PFSK-1 (cell line): ENCODE measurements around the gene RPL10A.

Experiments
- FOXP2 ChIP-seq: optimal IDR thresholded peaks from 2 replicates; pipeline ENCODE3; 2011; ENCODE audit warnings: borderline replicate concordance, control low read depth, inconsistent platforms; ENCODE audit not compliant: insufficient read depth; ENCODE audit errors: extremely low read length, extremely low read depth
- POLR2AphosphoS5 ChIP-seq: IDR thresholded peaks from 2 replicates; pipeline ENCODE4 v1.6.1; 2012; ENCODE audit warnings: low read depth, mild to moderate bottlenecking, control low read depth, low read length, moderate library complexity
- REST ChIP-seq, 2 experiments: IDR thresholded peaks; 2 replicates each; pipeline versions ENCODE4 v1.6.1 to v1.8.0; 2011 to 2012; ENCODE audit warnings: low read depth in 2 of 2, low read length in 2 of 2, control low read depth in 1 of 2, inconsistent platforms in 1 of 2, mild to moderate bottlenecking in 1 of 2, moderate library complexity in 1 of 2; ENCODE audit not compliant: insufficient read depth in 1 of 2
- SIN3A ChIP-seq: IDR thresholded peaks from 2 replicates; pipeline ENCODE4 v1.6.1; 2012; ENCODE audit warnings: mild to moderate bottlenecking, low read length, moderate library complexity, borderline replicate concordance; ENCODE audit not compliant: insufficient read depth
- TAF1 ChIP-seq: IDR thresholded peaks from 2 replicates; pipeline ENCODE4 v1.6.1; 2012; ENCODE audit warnings: low read length, control low read depth, borderline replicate concordance; ENCODE audit not compliant: insufficient read depth

RPL10A gene

DNA sequence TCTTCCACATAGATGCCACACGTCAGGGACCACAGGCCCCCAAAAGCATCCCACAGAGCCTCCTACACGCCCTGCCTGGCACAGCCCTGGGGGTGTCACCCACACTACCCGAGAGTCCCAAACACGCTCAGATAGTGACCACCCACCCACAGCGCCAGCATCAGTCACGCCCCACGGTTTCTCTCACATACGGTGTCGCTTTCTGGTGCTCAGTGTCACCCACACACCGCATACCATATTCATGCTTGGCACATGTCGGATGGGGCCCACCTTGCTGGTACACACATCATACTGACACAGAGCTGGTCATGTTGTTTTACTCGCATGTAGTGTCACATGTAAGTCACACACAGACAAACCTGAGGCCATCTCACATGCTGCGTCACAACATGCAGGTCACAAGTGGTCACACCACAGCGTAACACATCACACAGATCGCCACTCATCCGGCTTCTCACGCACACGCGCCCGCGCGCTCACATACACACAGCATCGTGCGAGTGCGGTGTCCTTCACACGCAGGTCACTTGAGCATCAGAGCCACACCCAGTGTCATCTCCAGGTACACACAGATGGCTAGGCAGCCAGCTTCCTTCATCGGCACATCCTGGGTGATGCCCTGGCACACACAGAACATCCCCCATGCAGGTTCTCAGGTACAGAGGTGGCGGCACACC, 25.2 kb downstream of the RPL10A start:
- TF ChIP-seq TAF1 (no peak), SIN3A (no peak), FOXP2 (no peak), POLR2AphosphoS5 (no peak), REST (IDR thresholded peaks at IDR 0.05; ENCODE audit: insufficient read depth in 1 of 2, low read depth in 2 of 2, low read length in 2 of 2) (no peak)

DNA sequence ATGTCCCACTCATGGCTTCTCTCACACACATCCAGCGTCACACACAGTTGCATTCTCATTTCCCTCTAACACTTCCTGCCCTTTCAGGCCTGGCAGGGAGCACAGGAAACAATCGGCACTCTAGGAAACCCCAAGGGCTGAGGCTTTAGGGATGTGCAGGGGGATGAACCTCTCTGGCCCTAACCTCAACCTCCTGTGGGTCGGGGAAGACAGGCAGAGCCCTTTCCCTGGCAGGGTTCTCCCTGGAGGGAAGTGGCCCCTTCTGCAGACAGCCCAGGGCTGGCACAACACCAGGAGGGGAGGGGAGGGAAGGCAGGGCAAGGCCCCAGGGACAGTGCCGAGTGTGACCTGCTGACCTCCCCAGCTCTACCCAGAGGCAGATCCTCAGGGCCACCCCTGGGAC, 26.0 kb downstream of the RPL10A start:
- no peak for TF ChIP-seq FOXP2
- no peak for TF ChIP-seq TAF1
- no peak for TF ChIP-seq REST (IDR thresholded peaks at IDR 0.05; ENCODE audit: insufficient read depth in 1 of 2, low read depth in 2 of 2, low read length in 2 of 2)
- no peak for TF ChIP-seq SIN3A
- TF ChIP-seq POLR2AphosphoS5 = no peak

GRCh38 chr6:35495258-35496035, 27.2 kb downstream of the RPL10A start:
- no peak for TF ChIP-seq POLR2AphosphoS5
- TF ChIP-seq REST (IDR thresholded peaks at IDR 0.05; ENCODE audit: insufficient read depth in 1 of 2, low read depth in 2 of 2, low read length in 2 of 2) = no peak
- no peak for TF ChIP-seq TAF1

DNA sequence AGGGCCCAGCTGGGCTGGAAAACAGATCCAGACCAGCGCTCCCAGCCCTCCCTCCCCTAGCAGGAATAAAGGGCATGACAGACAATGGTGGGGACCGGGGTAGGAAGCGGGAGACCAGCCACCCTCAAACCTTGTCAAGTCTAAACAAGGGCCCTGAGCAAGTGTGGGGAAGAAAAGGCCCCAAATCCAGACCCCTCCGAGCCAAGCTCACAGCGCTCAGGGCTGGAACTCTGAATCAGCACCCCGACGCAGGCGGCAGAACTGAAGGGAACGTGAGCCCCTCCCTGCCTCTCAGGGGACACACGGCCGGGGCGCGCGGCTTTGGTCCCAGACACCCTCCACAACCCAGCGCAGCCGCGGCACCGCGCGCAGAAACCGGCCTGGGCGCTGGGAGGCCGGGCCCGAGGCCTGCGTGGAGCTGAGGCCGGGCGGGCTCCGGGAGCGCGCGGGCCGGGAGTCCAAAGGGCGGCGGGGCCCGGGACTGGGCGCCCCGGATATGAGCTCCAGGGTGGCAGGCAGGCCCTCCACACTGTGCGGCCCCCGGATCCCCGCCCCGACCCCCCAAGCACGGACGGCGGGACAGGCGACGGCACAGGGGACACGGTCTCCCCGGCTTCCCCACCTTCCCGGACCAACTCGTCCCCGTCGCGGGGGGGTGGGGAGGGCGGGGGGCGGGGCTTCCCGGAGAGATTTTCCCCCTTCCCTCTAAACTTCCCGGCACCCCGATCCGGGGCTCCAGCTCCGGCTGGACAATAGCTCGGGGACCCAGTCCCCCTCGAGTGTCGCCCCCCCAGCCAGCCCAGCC, 28.0 kb downstream of the RPL10A start:
- TF ChIP-seq TAF1 = no peak
- TF ChIP-seq REST (IDR thresholded peaks at IDR 0.05; ENCODE audit: insufficient read depth in 1 of 2, low read depth in 2 of 2, low read length in 2 of 2) = no peak
- no peak for TF ChIP-seq POLR2AphosphoS5
- TF ChIP-seq SIN3A = no peak
